Effector memory CD4-positive, alpha-beta T cell (primary cell): Measurements from ENCODE around the gene LEF1.

Source experiments
- DNase-seq, 3 donors: peaks; one replicate each; pipeline ENCODE4 v3.0.0-alpha.2; 2020
- H3K27ac ChIP-seq: 2 replicates; pipeline ENCODE4 v1.7.0; 2013; ENCODE audit warnings: mild to moderate bottlenecking, low read length, moderate library complexity; ENCODE audit not compliant: insufficient read depth, poor library complexity, severe bottlenecking
- H3K27me3 ChIP-seq: replicated peaks from 2 replicates; pipeline ENCODE4 v1.7.0; 2013; ENCODE audit warnings: mild to moderate bottlenecking, low read length; ENCODE audit not compliant: insufficient read depth, control insufficient read depth, poor library complexity, severe bottlenecking
- H3K36me3 ChIP-seq: 2 replicates; pipeline ENCODE4 v1.7.0; 2013; ENCODE audit warnings: mild to moderate bottlenecking, low read length, moderate library complexity; ENCODE audit not compliant: control insufficient read depth, insufficient read depth
- H3K4me1 ChIP-seq: 2 replicates; pipeline ENCODE4 v1.7.0; 2013; ENCODE audit warnings: low read length, mild to moderate bottlenecking; ENCODE audit not compliant: control insufficient read depth, insufficient read depth, poor library complexity, severe bottlenecking
- H3K4me3 ChIP-seq: 2 replicates; pipeline ENCODE4 v1.7.0; 2013; ENCODE audit warnings: low read length, low read depth, mild to moderate bottlenecking; ENCODE audit not compliant: insufficient read depth, poor library complexity, severe bottlenecking
- H3K9me3 ChIP-seq: 2 replicates; pipeline ENCODE4 v1.7.0; 2013; ENCODE audit warnings: mild to moderate bottlenecking, low read length, moderate library complexity; ENCODE audit not compliant: control insufficient read depth

The LEF1 gene

GRCh38 chr4:108106186-108106585 lies 62.5 kb downstream of the LEF1 start:
- Histone ChIP-seq H3K27ac (peak overlapping the region; percentile 81), H3K4me1 (peaks cover 61% of the 10 kb centered on the region), H3K9me3 (no peaks in the 10 kb centered on the region), H3K36me3 (peaks cover 2% of the 10 kb centered on the region), H3K4me3 (no peak overlapping the region), H3K27me3 (no peaks in the 10 kb centered on the region)
- no peak for DNase-seq

GRCh38 chr4:108103099-108103862 lies 65.5 kb downstream of the LEF1 start:
- Histone ChIP-seq H3K4me3 (no peak overlapping the region), H3K4me1 (peaks cover 42% of the 10 kb centered on the region), H3K9me3 (no peaks in the 10 kb centered on the region), H3K36me3 (no peaks in the 10 kb centered on the region), H3K27me3 (no peaks in the 10 kb centered on the region), H3K27ac (no peak overlapping the region)
- DNase-seq: no peak

DNA sequence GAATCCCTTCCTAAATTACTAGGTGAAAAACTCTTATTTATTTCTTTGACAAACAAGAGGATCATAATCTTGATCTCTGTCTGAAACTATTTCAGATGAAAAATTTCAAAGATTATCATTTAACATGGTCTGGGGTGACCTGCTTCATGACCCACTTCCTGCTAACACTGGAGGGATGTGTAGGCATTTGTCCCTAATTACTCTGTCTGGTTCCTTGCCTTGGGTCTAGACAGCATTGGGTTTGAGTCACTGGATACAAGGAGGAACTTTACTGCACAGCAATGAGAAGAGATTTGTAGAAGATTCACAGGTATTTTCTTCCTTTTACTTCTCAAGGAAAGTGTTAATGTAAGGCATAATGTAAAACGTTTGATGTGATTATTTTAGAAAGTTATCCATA lies 67.9 kb downstream of the LEF1 start:
- Histone ChIP-seq H3K27me3 (no peaks in the 10 kb centered on the region), H3K9me3 (no peaks in the 10 kb centered on the region), H3K36me3 (no peaks in the 10 kb centered on the region), H3K27ac (no peak overlapping the region), H3K4me3 (no peak overlapping the region), H3K4me1 (peaks cover 21% of the 10 kb centered on the region)
- DNase-seq: no peak

- H3K27ac ChIP-seq: no peak overlapping the region
- no peaks in the 10 kb centered on the region for H3K9me3 ChIP-seq
- no peaks in the 10 kb centered on the region for H3K36me3 ChIP-seq
- no peak overlapping the region for H3K4me3 ChIP-seq
- peaks cover 22% of the 10 kb centered on the region for H3K4me1 ChIP-seq
- DNase-seq: no peak
- H3K27me3 ChIP-seq: no peaks in the 10 kb centered on the region
Observed at GRCh38 chr4:108099838-108100237, 68.9 kb downstream of the LEF1 start.

- Histone ChIP-seq H3K36me3 (peaks cover 5% of the 10 kb centered on the region), H3K27ac (peak overlapping the region; percentile 7), H3K9me3 (no peaks in the 10 kb centered on the region), H3K27me3 (no peaks in the 10 kb centered on the region), H3K4me1 (peaks cover 37% of the 10 kb centered on the region), H3K4me3 (no peak overlapping the region)
- DNase-seq: no peak
Observed at GRCh38 chr4:108097990-108098553, 70.7 kb downstream of the LEF1 start.

GRCh38 chr4:108094923-108095482 lies 73.7 kb downstream of the LEF1 start:
- no peaks in the 10 kb centered on the region for H3K27me3 ChIP-seq
- no peaks in the 10 kb centered on the region for H3K9me3 ChIP-seq
- no peak overlapping the region for H3K4me3 ChIP-seq
- H3K27ac ChIP-seq: peak overlapping the region; percentile 4
- H3K36me3 ChIP-seq: peaks cover 5% of the 10 kb centered on the region
- H3K4me1 ChIP-seq: peaks cover 19% of the 10 kb centered on the region
- DNase-seq: no peak

DNA sequence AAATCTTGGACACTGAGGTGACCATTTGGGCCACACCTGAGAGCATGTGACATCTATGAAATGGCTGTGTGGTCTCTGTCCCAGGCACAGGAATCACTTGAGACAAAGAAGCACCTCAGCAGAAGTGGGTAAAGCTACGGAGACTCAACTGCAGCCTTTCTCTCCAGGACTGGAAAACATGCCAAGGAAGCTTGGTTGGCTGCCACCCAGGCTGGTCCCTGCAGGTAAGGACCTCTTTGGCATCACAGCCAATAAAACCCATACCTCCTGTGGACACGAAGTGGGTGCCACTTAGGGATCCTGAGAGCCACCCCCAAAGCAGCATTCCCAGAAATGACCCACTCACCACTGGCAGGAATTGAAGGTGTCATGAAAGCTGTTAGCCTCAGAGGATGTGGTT lies 74.6 kb downstream of the LEF1 start:
- DNase-seq: no peak
- H3K4me1 ChIP-seq: peaks cover 19% of the 10 kb centered on the region
- no peak overlapping the region for H3K27ac ChIP-seq

GRCh38 chr4:108092288-108092687 lies 76.4 kb downstream of the LEF1 start:
- Histone ChIP-seq H3K4me3 (no peak overlapping the region), H3K27me3 (no peaks in the 10 kb centered on the region), H3K9me3 (no peaks in the 10 kb centered on the region), H3K4me1 (peaks cover 19% of the 10 kb centered on the region), H3K27ac (no peak overlapping the region), H3K36me3 (peaks cover 24% of the 10 kb centered on the region)
- DNase-seq: no peak

More for the DNA sequence above, 74.6 kb downstream of the LEF1 start:
- peaks cover 8% of the 10 kb centered on the region for H3K36me3 ChIP-seq
- H3K4me3 ChIP-seq: no peak overlapping the region
- H3K27me3 ChIP-seq: no peaks in the 10 kb centered on the region
- H3K9me3 ChIP-seq: no peaks in the 10 kb centered on the region

DNA sequence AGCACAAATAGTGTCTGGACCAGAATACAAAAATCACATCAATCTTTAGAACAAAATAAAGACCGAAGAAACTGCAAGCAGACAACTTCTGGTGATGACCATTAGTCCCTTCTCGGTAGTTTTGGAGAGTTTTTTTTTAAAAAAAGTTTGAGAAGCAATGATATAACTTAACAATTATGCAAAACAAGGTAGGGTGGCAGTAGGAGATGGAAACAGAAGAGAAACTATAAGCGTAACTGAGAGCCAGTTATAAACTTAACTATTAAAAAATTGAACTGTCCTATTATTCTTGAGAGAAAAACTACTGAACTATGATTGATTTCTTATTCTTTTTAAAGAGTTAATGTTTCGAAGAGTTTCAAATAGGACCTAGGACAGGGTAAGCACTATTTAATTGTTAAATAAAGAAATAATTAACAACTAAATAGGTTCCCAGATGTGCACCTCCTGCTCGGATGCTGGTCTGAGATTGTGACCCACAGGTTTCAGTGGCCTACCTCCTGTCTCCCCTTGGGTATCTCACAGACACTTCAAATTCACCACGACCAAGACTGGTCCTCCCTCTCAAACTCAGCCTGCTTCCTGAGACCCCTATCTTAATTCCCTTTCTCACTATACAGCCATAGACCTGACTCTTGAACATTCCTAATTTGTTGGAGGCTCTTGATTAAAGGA lies 81.3 kb downstream of the LEF1 start:
- no peaks in the 10 kb centered on the region for H3K27me3 ChIP-seq
- no peak for DNase-seq
- peaks cover 44% of the 10 kb centered on the region for H3K36me3 ChIP-seq
- no peaks in the 10 kb centered on the region for H3K4me1 ChIP-seq
- no peak overlapping the region for H3K27ac ChIP-seq
- no peaks in the 10 kb centered on the region for H3K9me3 ChIP-seq
- no peak overlapping the region for H3K4me3 ChIP-seq

DNA sequence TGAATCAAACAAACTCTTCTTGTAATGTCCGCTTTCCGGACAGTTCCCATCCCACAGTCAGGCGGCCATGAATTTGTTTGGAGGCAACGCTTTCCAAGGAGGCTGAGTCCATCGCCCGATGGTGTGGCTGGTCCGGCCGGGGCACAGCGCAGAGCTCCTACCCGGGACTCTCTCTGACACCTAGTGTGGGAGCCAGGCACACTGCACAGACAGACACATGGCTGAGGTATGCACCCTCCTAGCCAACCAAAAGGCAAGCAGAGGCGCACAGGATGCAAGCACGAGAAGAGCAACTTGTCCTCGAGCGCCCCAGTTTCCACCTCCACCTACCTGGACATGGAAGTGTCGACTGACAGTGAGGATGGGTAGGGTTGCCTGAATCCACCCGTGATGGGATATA lies 87.5 kb downstream of the LEF1 start:
- no peak for DNase-seq
- H3K27me3 ChIP-seq: no peaks in the 10 kb centered on the region
- peak overlapping the region; percentile 42 for H3K27ac ChIP-seq
- peaks cover 47% of the 10 kb centered on the region for H3K36me3 ChIP-seq
- no peaks in the 10 kb centered on the region for H3K9me3 ChIP-seq
- H3K4me1 ChIP-seq: peaks cover 4% of the 10 kb centered on the region
- no peak overlapping the region for H3K4me3 ChIP-seq
